Mucosa of rectum (tissue), 2 donors: ENCODE data around the gene SFXN5.

Source experiments
- H3K27ac ChIP-seq, 2 donors: one replicate each; pipeline ENCODE4 v1.7.0; 2013; ENCODE audit warnings: inconsistent platforms in 2 of 2, low read depth in 2 of 2, low read length in 2 of 2
- H3K27me3 ChIP-seq, 2 donors: one replicate each; pipeline ENCODE4 v1.7.0; 2013; ENCODE audit warnings: low read length in 2 of 2; ENCODE audit not compliant: control insufficient read depth in 2 of 2, insufficient read depth in 2 of 2
- H3K36me3 ChIP-seq, 2 donors: one replicate each; pipeline ENCODE4 v1.7.0; 2013; ENCODE audit warnings: low read length in 2 of 2; ENCODE audit not compliant: control insufficient read depth in 2 of 2, insufficient read depth in 2 of 2
- H3K4me1 ChIP-seq, 2 donors: one replicate each; pipeline ENCODE4 v1.7.0; 2013; ENCODE audit warnings: low read length in 2 of 2, mild to moderate bottlenecking in 1 of 2; ENCODE audit not compliant: control insufficient read depth in 2 of 2, insufficient read depth in 2 of 2
- H3K4me3 ChIP-seq, 2 donors: one replicate each; pipeline ENCODE4 v1.7.0; 2013; ENCODE audit warnings: low read length in 2 of 2
- H3K9ac ChIP-seq, 2 donors: one replicate each; pipeline ENCODE4 v1.7.0; 2013; ENCODE audit warnings: low read length in 2 of 2, low read depth in 1 of 2, mild to moderate bottlenecking in 1 of 2
- H3K9me3 ChIP-seq, 2 donors: one replicate each; pipeline ENCODE4 v1.7.0; 2013; ENCODE audit warnings: low read length in 2 of 2; ENCODE audit not compliant: control insufficient read depth in 2 of 2
- donor health status: healthy.
- donor health status: Normal muscosa, but diverticular disease.

Gene SFXN5

GRCh38 chr2:72900191-72900825 is 171.2 kb downstream of the SFXN5 start:
- H3K4me1 ChIP-seq, result peaks cover 6 to 13% of the 10 kb centered on the region in 2 donors
- H3K27me3 ChIP-seq, result peaks cover 13 to 22% of the 10 kb centered on the region in 2 donors
- H3K36me3 ChIP-seq, result no peaks in the 10 kb centered on the region
- H3K4me3 ChIP-seq, result no peak overlapping the region
- H3K27ac ChIP-seq, result no peak overlapping the region
- no peak overlapping the region for H3K9ac ChIP-seq
- H3K9me3 ChIP-seq, result no peaks in the 10 kb centered on the region

- Histone ChIP-seq H3K9ac (no peak overlapping the region), H3K9me3 (no peaks in the 10 kb centered on the region), H3K27ac (no peak overlapping the region), H3K36me3 (no peaks in the 10 kb centered on the region), H3K4me1 (peaks cover 9 to 17% of the 10 kb centered on the region in 2 donors), H3K4me3 (no peak overlapping the region), H3K27me3 (peaks cover 14% of the 10 kb centered on the region in 2 donors)
Measured at GRCh38 chr2:72898585-72898906, 173.0 kb downstream of the SFXN5 start.

GRCh38 chr2:72897785-72898584 is 173.5 kb downstream of the SFXN5 start:
- H3K27ac ChIP-seq, result no peak overlapping the region
- H3K9ac ChIP-seq, result no peak overlapping the region
- H3K4me3 ChIP-seq, result no peak overlapping the region
- H3K9me3 ChIP-seq, result no peaks in the 10 kb centered on the region
- no peaks in the 10 kb centered on the region for H3K36me3 ChIP-seq
- H3K4me1 ChIP-seq, result peaks cover 9 to 17% of the 10 kb centered on the region in 2 donors
- H3K27me3 ChIP-seq, result peaks cover 11 to 12% of the 10 kb centered on the region in 2 donors

GRCh38 chr2:72896446-72896845 is 175.1 kb downstream of the SFXN5 start:
- Histone ChIP-seq H3K4me1 (peaks cover 9 to 17% of the 10 kb centered on the region in 2 donors), H3K36me3 (peaks cover 11% of the 10 kb centered on the region in 2 donors), H3K9ac (peak overlapping the region in 1 of 2 donors; percentile 57), H3K4me3 (no peak overlapping the region), H3K27me3 (peaks cover 5 to 12% of the 10 kb centered on the region in 2 donors), H3K27ac (no peak overlapping the region), H3K9me3 (no peaks in the 10 kb centered on the region)

GRCh38 chr2:72895759-72896281 is 175.7 kb downstream of the SFXN5 start:
- peak overlapping the region; percentile 57 to 63 for H3K27ac ChIP-seq
- H3K4me3 ChIP-seq, result peak overlapping the region; percentile 59 to 65
- peaks cover 9 to 17% of the 10 kb centered on the region in 2 donors for H3K4me1 ChIP-seq
- H3K9me3 ChIP-seq, result no peaks in the 10 kb centered on the region
- peaks cover 15 to 16% of the 10 kb centered on the region in 2 donors for H3K36me3 ChIP-seq
- H3K27me3 ChIP-seq, result peaks cover 5 to 10% of the 10 kb centered on the region in 2 donors
- H3K9ac ChIP-seq, result peak overlapping the region; percentile 52 to 57

- peaks cover 15 to 16% of the 10 kb centered on the region in 2 donors for H3K36me3 ChIP-seq
- H3K4me1 ChIP-seq, result peaks cover 9 to 17% of the 10 kb centered on the region in 2 donors
- no peaks in the 10 kb centered on the region for H3K9me3 ChIP-seq
- H3K27me3 ChIP-seq, result peaks cover under 1 to 8% of the 10 kb centered on the region in 2 donors
- H3K27ac ChIP-seq, result peak overlapping the region; percentile 57 to 63
- peak overlapping the region; percentile 59 to 65 for H3K4me3 ChIP-seq
- peak overlapping the region; percentile 52 to 57 for H3K9ac ChIP-seq
Measured at GRCh38 chr2:72895154-72895553, 176.4 kb downstream of the SFXN5 start.

- H3K4me3 ChIP-seq, result no peak overlapping the region
- H3K36me3 ChIP-seq, result peaks cover 15 to 16% of the 10 kb centered on the region in 2 donors
- no peak overlapping the region for H3K9ac ChIP-seq
- no peak overlapping the region for H3K27ac ChIP-seq
- H3K4me1 ChIP-seq, result peaks cover 9 to 21% of the 10 kb centered on the region in 2 donors
- no peaks in the 10 kb centered on the region for H3K9me3 ChIP-seq
- H3K27me3 ChIP-seq, result peaks cover 0 to 8% of the 10 kb centered on the region in 2 donors
Measured at GRCh38 chr2:72894514-72894913, 177.0 kb downstream of the SFXN5 start.

- Histone ChIP-seq H3K36me3 (peaks cover 15 to 16% of the 10 kb centered on the region in 2 donors), H3K4me3 (no peak overlapping the region), H3K27me3 (peaks cover 0 to 8% of the 10 kb centered on the region in 2 donors), H3K9ac (no peak overlapping the region), H3K9me3 (no peaks in the 10 kb centered on the region), H3K27ac (no peak overlapping the region), H3K4me1 (peaks cover 14 to 28% of the 10 kb centered on the region in 2 donors)
Measured at GRCh38 chr2:72893594-72894319, 177.8 kb downstream of the SFXN5 start.

- H3K4me3 ChIP-seq, result no peak overlapping the region
- H3K27me3 ChIP-seq, result peaks cover 0 to 8% of the 10 kb centered on the region in 2 donors
- no peak overlapping the region for H3K9ac ChIP-seq
- peaks cover 23 to 37% of the 10 kb centered on the region in 2 donors for H3K4me1 ChIP-seq
- no peak overlapping the region for H3K27ac ChIP-seq
- H3K9me3 ChIP-seq, result no peaks in the 10 kb centered on the region
- peaks cover 16 to 17% of the 10 kb centered on the region in 2 donors for H3K36me3 ChIP-seq
Measured at GRCh38 chr2:72892506-72893173, 178.9 kb downstream of the SFXN5 start.
